ENCODE measurements around the gene ATP6V1B1. TPM values are rescaled to one million over a fixed set of nuclear protein-coding genes. Genes with fewer than 3 reads are reported as not detected.

Gene ATP6V1B1
- total and polyA plus RNA-seq, 10 of the 15 experiments (the other 5 are each of a cell fraction or from before 2014, with no cell fraction given): not detected

- no peak overlapping the region for H2AFZ ChIP-seq (ENCODE audit: control insufficient read depth, low read depth, low read length)
- H4K20me1 ChIP-seq (ENCODE audit: control insufficient read depth, insufficient read depth): no peaks in the 10 kb centered on the region
- TF ChIP-seq POU2F2 (IDR thresholded peaks at IDR 0.05; ENCODE audit: borderline replicate concordance, low read depth, low read length) (no peak), ZNF207 (IDR thresholded peaks at IDR 0.05; ENCODE audit: borderline replicate concordance) (no peak), RUNX3 (IDR thresholded peaks at IDR 0.05; ENCODE audit: low read length) (no peak), ETV6 (conservative IDR thresholded peaks at IDR 0.05 in 1 of 2, IDR thresholded peaks at IDR 0.05 in 1 of 2; ENCODE audit: borderline replicate concordance in 1 of 2, low read depth in 1 of 2) (no peak), NBN (IDR thresholded peaks at IDR 0.05) (no peak), ZNF622 (IDR thresholded peaks at IDR 0.05) (no peak), E2F8 (IDR thresholded peaks at IDR 0.05; ENCODE audit: low read depth, partially characterized antibody) (no peak), DPF2 (IDR thresholded peaks at IDR 0.05) (no peak), MTA2 (IDR thresholded peaks at IDR 0.05; ENCODE audit: low read depth) (no peak), MLLT1 (IDR thresholded peaks at IDR 0.05) (no peak)
- H3K79me2 ChIP-seq (ENCODE audit: control insufficient read depth, insufficient read depth, low read length): no peaks in the 10 kb centered on the region
- no peak overlapping the region for H3K4me2 ChIP-seq (ENCODE audit: control insufficient read depth, insufficient read depth)
- no peak for FAIRE-seq
- no peaks in the 10 kb centered on the region for H3K9me3 ChIP-seq (replicated peaks; ENCODE audit: control insufficient read depth, insufficient read depth, low read length)
- ChIA-PET SMC1A (ENCODE audit: uncharacterized antibody, unreplicated experiment) (no interaction called here), POLR2A (no interaction called here), RAD21 (ENCODE audit: unreplicated experiment) (no interaction called here), CTCF (interaction anchor here (0.6 to 3.2 kb wide), 7 partner anchors 10 to 652 kb away, joined by 3 to 11 read pairs (median 5); no protein-coding TSS in a partner anchor)
- WGBS (ENCODE audit: insufficient coverage, insufficient replicate concordance, low lambda C conversion rate, missing lambda C conversion rate): 52% methylated on average over 7 of the region's 7 CpGs
- no peak overlapping the region for H3K9ac ChIP-seq (ENCODE audit: control insufficient read depth, insufficient read depth, low read length)
- ATAC-seq: peak; percentile 58
- in situ Hi-C loops (cut with MboI): no loop called here
- intact Hi-C loops (cut with micrococcal nuclease; ENCODE audit: unreplicated experiment): no loop called here
- no TSS peak for BruUV-seq (replicated peaks)
- no peaks in the 10 kb centered on the region for H3K4me1 ChIP-seq (ENCODE audit: control insufficient read depth, insufficient read depth, low read length)
- no peak overlapping the region for H3K4me3 ChIP-seq
- no peaks in the 10 kb centered on the region for H3K36me3 ChIP-seq (ENCODE audit: control insufficient read depth in 2 of 2, insufficient read depth in 2 of 2, low read length in 1 of 2)
- H3K27me3 ChIP-seq (replicated peaks in 1 of 2; ENCODE audit: control insufficient read depth in 2 of 2, insufficient read depth in 2 of 2, low read length in 1 of 2): no peaks in the 10 kb centered on the region
- DNase-seq (ENCODE audit: low read depth, low spot score): no peak
- no peak overlapping the region for H3K27ac ChIP-seq (ENCODE audit: control insufficient read depth, insufficient read depth)
These were observed 19.2 kb downstream of the ATP6V1B1 start for GRCh38 chr2:70954886-70955285.

Measured in GM12878 (cell line).